ENCODE results near the gene LPP.
A peak's percentile ranks its signal among the peaks of the same experiment; 100 is the strongest.

The LPP gene

DNA sequence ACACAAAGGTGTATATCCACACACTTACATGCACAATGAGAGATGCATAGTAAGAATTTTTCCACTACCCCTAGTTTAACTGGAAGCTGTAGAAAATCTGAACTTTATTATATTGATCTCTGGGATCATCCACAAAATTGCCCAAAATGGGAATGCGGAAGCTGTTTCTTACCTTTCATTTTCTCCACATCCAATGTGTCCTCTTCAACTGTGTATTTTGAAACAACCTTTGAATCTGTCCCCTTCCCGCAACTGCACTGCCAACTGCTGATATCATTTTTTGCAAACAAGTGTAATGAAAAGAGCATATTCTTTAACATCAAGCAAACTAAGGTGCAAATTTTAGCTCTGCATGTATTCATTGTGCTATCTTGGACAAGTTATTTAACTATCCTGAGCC lies 590.2 kb downstream of the LPP start:
- DNase-seq (ENCODE audit: low read depth, low spot score) = no peak

GRCh38 chr3:188745031-188745430 lies 591.1 kb downstream of the LPP start:
- DNase-seq (ENCODE audit: low read depth, low spot score) = no peak

DNA sequence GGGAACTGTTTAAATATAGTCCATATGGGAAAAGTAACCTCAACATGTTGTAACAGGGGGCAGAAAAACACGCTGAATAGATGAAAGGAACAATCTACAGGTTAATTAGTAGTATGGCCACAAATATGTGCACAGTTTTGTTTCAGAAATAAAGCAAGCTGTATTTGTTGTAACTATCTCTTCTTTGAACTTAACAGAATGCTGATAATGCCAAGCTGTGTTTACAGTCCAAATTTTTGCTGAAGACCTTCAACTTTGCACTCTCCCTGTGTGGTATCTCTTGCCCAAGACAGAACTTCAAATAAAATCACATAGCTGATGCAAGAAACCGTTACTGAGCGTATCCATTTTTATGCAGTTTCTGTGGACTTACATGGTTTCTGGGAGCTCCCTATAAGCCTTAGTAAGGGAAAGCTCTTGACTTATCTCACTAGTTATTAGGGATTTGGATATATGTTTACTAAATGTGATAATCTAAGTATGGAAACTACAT lies 592.4 kb downstream of the LPP start:
- no peak for DNase-seq (ENCODE audit: low read depth, low spot score)

DNA sequence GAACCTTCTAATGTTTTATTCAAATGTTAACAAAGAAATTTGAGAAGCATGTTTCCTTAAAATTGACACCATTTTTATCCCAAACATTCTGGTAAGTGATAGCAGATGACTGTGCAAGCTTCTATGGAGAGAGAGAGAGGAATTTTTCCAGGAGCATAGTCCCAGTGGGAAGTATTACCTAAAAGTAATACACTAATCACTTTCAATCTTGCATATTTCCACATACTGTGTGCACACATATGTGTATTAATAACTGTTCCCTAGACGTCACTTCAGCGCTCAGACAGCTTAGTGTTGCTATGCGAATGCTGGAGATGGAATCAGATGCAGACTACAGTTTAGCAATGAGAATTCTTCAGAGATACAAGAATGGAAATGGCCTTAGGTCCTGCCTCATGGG lies 593.5 kb downstream of the LPP start:
- DNase-seq (ENCODE audit: low read depth, low spot score) = no peak

GRCh38 chr3:188749010-188749617 lies 595.2 kb downstream of the LPP start:
- DNase-seq (ENCODE audit: low read depth, low spot score) = no peak

GRCh38 chr3:188749830-188750229 lies 595.9 kb downstream of the LPP start:
- no peak for DNase-seq (ENCODE audit: low read depth, low spot score)

DNA sequence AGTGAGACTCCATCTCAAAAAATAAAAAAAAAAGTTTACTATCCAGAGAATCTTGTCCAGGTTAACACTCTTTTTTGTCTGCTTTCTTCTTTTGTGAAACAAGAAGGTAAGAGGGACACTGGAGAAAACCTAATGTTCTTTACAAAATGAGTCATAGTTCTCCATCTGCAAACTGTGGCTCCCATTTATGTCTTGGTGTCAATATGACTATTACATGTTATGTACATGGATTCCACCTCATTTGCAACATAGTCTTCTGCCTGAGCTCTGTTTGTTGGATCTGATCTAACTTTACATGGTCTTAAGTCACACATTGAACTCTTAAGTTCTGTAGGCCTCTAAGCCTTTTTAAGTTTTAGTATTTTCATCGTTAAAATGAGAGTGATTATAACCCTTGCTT lies 596.7 kb downstream of the LPP start:
- DNase-seq (ENCODE audit: low read depth, low spot score) = no peak

- DNase-seq (ENCODE audit: low read depth, low spot score) = no peak
These were observed 598.9 kb downstream of the LPP start for GRCh38 chr3:188752850-188753249.

- no peak for DNase-seq (ENCODE audit: low read depth, low spot score)
These were observed 600.3 kb downstream of the LPP start for GRCh38 chr3:188754267-188754666.

DNA sequence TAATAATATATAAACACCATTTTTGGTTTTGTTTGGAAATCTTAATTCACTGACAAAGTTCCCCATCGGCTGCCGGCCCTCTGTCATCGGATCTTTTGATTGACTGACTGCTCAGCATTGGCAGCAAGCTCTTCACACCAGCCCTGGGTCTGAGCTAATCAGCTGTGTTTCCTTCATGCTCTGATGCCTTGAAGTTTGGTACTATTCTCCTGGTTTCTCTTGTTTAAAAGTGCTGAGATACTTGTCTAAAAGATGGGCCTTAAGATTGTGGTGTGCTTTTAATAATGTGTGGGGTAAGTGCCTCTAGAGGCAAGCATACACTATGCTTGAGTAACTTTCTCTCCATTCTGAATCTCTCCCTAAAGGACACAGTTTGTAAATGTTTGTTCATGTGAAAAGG lies 602.3 kb downstream of the LPP start:
- DNase-seq (ENCODE audit: low read depth, low spot score) = no peak

DNA sequence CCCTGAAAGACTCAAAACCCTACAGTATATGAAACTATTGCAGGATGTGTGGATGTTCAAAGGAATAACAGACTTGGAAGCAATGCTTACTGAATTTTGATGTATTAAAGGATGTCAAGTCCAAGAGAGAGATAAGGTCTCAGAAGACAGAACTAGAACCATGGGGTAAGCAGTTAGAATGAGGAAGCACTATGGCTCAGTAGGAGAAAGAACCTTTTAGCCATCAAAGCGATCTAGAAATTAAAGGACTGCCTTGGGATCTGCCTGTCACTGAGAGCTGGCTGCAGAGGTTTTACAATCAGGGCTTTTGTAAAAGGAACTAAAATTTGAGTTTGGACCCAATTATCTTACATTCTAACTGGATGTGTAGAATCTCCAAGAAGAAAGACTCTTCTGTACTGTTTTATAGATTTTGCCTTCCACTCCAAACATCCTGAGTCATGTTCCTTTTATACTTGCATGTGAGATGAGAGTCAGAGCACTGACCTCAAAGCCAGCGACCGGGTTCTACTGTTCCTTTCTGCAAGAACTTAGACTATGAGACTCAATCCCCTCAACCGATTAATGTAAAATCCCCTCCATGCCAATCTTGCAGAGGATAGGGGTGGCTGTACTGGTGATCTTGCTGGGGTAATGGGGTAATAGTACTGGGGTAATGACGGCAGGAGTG lies 605.5 kb downstream of the LPP start:
- no peak for DNase-seq (ENCODE audit: low read depth, low spot score)

GRCh38 chr3:188760408-188760807 lies 606.5 kb downstream of the LPP start:
- peak; percentile 60 for DNase-seq (ENCODE audit: low read depth, low spot score)

- no peak for DNase-seq (ENCODE audit: low read depth, low spot score)
These were observed 607.5 kb downstream of the LPP start for GRCh38 chr3:188761439-188761838.

DNA sequence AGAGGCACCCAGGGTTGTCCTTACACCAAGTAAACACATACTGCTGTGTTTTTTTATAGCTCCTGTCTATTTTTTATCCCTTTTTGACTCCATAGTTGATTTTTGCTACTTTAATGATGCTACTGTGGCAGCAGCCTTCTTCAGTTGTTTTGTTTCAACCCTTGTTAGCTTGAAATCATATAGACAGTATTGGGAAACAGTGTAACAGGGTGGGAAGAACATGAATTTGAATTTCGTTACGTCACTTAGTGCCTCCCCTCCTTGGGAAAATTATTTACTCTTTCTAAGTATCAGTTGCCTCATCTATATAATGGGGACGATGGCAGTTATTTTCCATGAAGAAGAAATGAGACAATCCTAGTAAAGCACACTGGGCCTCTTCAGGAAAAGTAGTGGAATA lies 608.0 kb downstream of the LPP start:
- no peak for DNase-seq (ENCODE audit: low read depth, low spot score)

DNA sequence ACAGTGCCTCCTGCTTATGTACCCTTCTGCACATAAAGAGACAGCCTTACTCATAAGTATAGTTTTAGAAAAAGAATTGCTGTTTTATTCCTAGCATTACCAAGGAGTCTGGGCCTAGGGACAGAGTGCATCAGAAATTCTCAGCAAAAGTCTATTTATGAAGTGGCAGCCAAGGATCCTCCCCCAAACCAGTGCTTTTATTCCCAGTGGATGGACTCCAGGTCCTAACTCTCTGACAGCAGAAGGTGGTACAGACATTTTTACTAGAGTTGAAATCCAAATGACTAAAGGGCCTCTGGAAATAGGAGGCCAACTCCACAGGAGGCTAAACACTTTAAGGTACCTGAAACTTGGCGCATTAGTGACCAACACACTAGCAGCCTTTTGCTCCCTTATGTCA lies 610.7 kb downstream of the LPP start:
- no peak for DNase-seq (ENCODE audit: low read depth, low spot score)

DNA sequence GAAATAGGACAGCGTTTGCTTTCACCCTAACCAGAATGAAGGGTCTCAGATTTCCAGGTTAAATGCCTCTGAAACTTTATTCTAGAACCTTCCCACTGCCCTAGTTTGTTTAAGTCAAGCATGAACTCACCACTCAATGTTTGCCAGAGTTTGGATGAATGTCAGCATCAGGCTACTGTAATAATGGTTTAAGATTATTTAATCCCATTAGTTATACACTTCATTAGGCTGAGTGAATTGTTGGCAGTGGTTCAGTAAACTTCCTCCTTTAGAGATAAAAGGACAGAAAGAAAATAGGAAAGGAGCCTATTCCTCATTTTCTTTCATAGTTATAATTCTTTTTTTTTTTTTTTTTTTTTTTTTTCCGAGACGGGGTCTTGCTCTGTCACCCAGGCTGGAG lies 615.9 kb downstream of the LPP start:
- no peak for DNase-seq (ENCODE audit: low read depth, low spot score)

- DNase-seq (ENCODE audit: low read depth, low spot score) = peak; percentile 74
These were observed 618.9 kb downstream of the LPP start for GRCh38 chr3:188772886-188773285.

DNA sequence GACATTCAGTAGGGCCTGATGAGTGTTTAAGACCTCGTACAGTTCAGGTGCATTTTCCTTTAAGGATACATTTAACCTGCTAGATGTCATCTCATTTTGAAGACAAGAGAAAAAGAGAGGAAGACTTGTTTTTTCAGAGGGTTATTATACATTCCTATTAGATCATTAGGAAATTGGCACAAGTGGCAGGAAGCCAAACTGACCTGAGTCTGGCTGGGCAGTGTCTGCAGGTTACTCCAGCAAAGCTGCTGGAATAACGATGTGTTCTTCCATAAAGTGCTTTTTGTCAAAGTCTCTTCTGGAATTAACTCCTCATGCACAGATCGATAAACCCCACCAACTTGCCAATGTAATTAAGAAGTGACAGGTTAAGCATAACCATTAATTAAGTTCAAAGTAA lies 621.5 kb downstream of the LPP start:
- no peak for DNase-seq (ENCODE audit: low read depth, low spot score)

DNA sequence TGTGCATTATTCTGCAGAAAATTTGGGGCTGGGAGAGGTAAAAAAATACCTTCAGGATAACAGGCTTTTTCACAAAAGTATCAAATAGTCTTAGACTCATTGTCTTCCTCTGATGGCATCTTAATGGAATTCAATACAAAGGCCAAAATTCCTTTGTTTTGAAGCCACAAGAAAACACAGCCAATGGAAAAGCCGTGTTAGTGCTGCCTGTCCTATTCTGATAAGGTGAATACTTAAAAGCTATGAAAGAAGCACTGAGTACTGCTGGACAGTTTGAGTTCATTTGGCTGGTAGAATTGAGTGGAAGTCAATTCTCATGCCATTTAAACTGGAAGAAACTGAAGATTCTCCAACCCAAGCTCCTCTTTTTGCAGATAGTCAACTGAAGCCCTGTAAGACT lies 622.5 kb downstream of the LPP start:
- peak; percentile 61 for DNase-seq (ENCODE audit: low read depth, low spot score)

GRCh38 chr3:188778091-188778852 lies 624.3 kb downstream of the LPP start:
- DNase-seq (ENCODE audit: low read depth, low spot score) = no peak

DNA sequence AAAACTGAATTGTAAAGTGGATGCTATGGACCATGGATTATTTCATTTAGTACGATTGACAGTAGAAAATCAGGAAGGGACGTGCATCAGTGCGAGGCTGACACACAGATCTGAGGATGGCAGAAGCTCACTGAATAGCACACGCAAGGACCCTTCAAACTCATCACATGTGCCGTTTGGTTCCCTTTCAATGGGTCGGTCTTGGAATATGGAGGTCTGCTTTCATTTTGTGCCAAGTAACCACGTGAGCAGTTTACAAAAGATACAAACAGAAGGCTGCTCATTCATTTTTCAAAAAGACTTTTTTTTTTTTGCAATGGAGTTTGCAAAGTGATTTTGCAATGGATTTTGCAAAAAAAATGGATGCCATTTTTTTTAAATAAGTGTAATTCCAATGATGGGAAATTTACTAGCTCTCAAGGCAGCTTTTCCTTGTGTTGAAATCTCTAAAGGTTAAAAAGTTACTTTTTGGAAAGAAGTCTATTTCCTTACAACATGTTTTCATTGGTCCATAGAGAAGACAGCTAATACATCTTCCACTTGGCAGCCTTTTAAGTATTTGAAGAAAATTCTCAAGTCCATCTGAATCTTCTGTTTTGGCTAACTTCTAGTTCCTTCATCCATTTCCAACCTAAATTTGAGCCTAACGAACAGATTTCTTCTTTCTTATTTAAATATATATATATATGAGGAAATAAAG lies 625.5 kb downstream of the LPP start:
- DNase-seq (ENCODE audit: low read depth, low spot score) = no peak

Measured in astrocyte of the hippocampus (primary cell).